Neural cell (in vitro differentiated cells): Measurements from ENCODE around the gene PPP1CA. TPM values are rescaled to one million over a fixed set of nuclear protein-coding genes. Genes with fewer than 3 reads are reported as not detected.

Experiments used
- H2AFZ ChIP-seq: fragments of 200-600, 300-800 bp; sonication (generic), shearing (Covaris generic); 2 replicates; pipeline ENCODE4 v1.6.0; 2014; ENCODE audit warnings: low read depth, mild to moderate bottlenecking, antibody characterized with exemption, low read length, moderate library complexity
- H3F3A ChIP-seq: fragments of 200-600 bp; shearing (Covaris generic); 2 replicates; pipeline ENCODE4 v1.6.1; 2016; ENCODE audit warnings: mild to moderate bottlenecking, moderate library complexity, mixed read lengths, antibody characterized with exemption, low read length; ENCODE audit not compliant: insufficient read depth, poor library complexity, severe bottlenecking
- H3K27ac ChIP-seq: fragments of 200-600, 300-800 bp; sonication (generic), shearing (Covaris generic); 2 replicates; pipeline ENCODE4 v1.5.1; 2014; ENCODE audit warnings: mild to moderate bottlenecking, low read length, moderate library complexity
- H3K27me3 ChIP-seq: fragments of 300-800, 200-600 bp; sonication (generic), shearing (Covaris generic); 2 replicates; pipeline ENCODE4 v1.6.0; 2014; ENCODE audit warnings: mild to moderate bottlenecking, low read depth, low read length, moderate library complexity; ENCODE audit not compliant: insufficient read depth
- H3K36me3 ChIP-seq: fragments of 300-800, 200-600 bp; sonication (generic), shearing (Covaris generic); 2 replicates; pipeline ENCODE4 v1.5.1; 2014; ENCODE audit warnings: mild to moderate bottlenecking, antibody characterized with exemption, low read length, moderate library complexity; ENCODE audit not compliant: insufficient read depth
- H3K4me2 ChIP-seq: fragments of 300-800, 200-600 bp; sonication (generic), shearing (Covaris generic); 2 replicates; pipeline ENCODE4 v1.6.0; 2014; ENCODE audit warnings: mild to moderate bottlenecking, low read length
- H3K4me3 ChIP-seq: fragments of 300-800, 200-600 bp; sonication (generic), shearing (Covaris generic); 2 replicates; pipeline ENCODE4 v1.5.1; 2014; ENCODE audit warnings: mild to moderate bottlenecking, low read length, moderate library complexity
- H3K79me2 ChIP-seq: fragments of 200-600 bp; shearing (Covaris generic); replicated peaks from 2 replicates; pipeline ENCODE4 v1.6.0; 2014; ENCODE audit warnings: mild to moderate bottlenecking, low read length, moderate library complexity; ENCODE audit not compliant: insufficient read depth
- H3K9ac ChIP-seq: fragments of 300-800, 200-600 bp; sonication (generic), shearing (Covaris generic); 2 replicates; pipeline ENCODE4 v1.6.1; 2016; ENCODE audit warnings: mild to moderate bottlenecking, low read length, mixed read lengths
- H3K9me2 ChIP-seq: fragments of 200-600 bp; shearing (Covaris generic); 2 replicates; pipeline ENCODE4 v1.6.1; 2016; ENCODE audit warnings: mild to moderate bottlenecking, low read length, mixed read lengths; ENCODE audit not compliant: insufficient read depth
- H3K9me3 ChIP-seq: fragments of 200-600, 300-800 bp; sonication (generic), shearing (Covaris generic); 2 replicates; pipeline ENCODE4 v1.6.1; 2016; ENCODE audit warnings: mild to moderate bottlenecking, mixed run types, low read length, moderate library complexity, mixed read lengths
- H4K20me1 ChIP-seq: fragments of 200-600 bp; shearing (Covaris generic); 2 replicates; pipeline ENCODE4 v1.6.1; 2016; ENCODE audit warnings: mild to moderate bottlenecking, mixed run types; ENCODE audit not compliant: insufficient read depth
- CTCF ChIP-seq: fragments of 450-650 bp; IDR thresholded peaks from 2 replicates; pipeline ENCODE4 v1.5.1; 2014; ENCODE audit warnings: antibody characterized with exemption, mild to moderate bottlenecking, moderate library complexity; ENCODE audit not compliant: poor library complexity, severe bottlenecking
- EP300 ChIP-seq: fragments of 450-650 bp; conservative IDR thresholded peaks from 2 replicates; pipeline ENCODE4 v1.6.1; 2014; ENCODE audit warnings: antibody characterized with exemption, mild to moderate bottlenecking, moderate library complexity; ENCODE audit not compliant: poor library complexity, severe bottlenecking
- EZH2 ChIP-seq: fragments of 200-600, 300-800 bp; shearing (Covaris generic), sonication (generic); IDR thresholded peaks from 2 replicates; pipeline ENCODE4 v1.6.1; 2014; ENCODE audit warnings: antibody characterized with exemption, low read length, borderline replicate concordance, mild to moderate bottlenecking; ENCODE audit not compliant: insufficient read depth, poor library complexity, severe bottlenecking
- MXI1 ChIP-seq: fragments of 450-650 bp; conservative IDR thresholded peaks from 2 replicates; pipeline ENCODE4 v1.6.1; 2014; ENCODE audit warnings: antibody characterized with exemption, mild to moderate bottlenecking; ENCODE audit not compliant: poor library complexity, severe bottlenecking
- POLR2AphosphoS5 ChIP-seq: IDR thresholded peaks from 2 replicates; pipeline ENCODE4 v1.6.1; 2012
- RAD21 ChIP-seq: fragments of 450-650 bp; conservative IDR thresholded peaks from 2 replicates; pipeline ENCODE4 v1.6.1; 2014; ENCODE audit warnings: antibody characterized with exemption, mild to moderate bottlenecking, moderate library complexity
- REST ChIP-seq: IDR thresholded peaks from 2 replicates; pipeline ENCODE4 v1.6.1; 2012; ENCODE audit warnings: borderline replicate concordance
- SMC3 ChIP-seq: fragments of 450-650 bp; conservative IDR thresholded peaks from 2 replicates; pipeline ENCODE4 v1.6.1; 2014; ENCODE audit warnings: antibody characterized with exemption, mild to moderate bottlenecking, moderate library complexity; ENCODE audit not compliant: poor library complexity
- TAF1 ChIP-seq: IDR thresholded peaks from 2 replicates; pipeline ENCODE4 v1.6.1; 2012; ENCODE audit warnings: low read depth
- polyA plus RNA-seq: library from polyadenylated mRNA; depleted of rRNA; stranded (reverse); fragments of >200 nt; gene quantifications from 2 replicates; pipeline ENCODE4 v1.2.3, GENCODE V29; 2014

Gene PPP1CA
- polyA plus RNA-seq, 1 donor from 2014 or later: 106 TPM

DNA sequence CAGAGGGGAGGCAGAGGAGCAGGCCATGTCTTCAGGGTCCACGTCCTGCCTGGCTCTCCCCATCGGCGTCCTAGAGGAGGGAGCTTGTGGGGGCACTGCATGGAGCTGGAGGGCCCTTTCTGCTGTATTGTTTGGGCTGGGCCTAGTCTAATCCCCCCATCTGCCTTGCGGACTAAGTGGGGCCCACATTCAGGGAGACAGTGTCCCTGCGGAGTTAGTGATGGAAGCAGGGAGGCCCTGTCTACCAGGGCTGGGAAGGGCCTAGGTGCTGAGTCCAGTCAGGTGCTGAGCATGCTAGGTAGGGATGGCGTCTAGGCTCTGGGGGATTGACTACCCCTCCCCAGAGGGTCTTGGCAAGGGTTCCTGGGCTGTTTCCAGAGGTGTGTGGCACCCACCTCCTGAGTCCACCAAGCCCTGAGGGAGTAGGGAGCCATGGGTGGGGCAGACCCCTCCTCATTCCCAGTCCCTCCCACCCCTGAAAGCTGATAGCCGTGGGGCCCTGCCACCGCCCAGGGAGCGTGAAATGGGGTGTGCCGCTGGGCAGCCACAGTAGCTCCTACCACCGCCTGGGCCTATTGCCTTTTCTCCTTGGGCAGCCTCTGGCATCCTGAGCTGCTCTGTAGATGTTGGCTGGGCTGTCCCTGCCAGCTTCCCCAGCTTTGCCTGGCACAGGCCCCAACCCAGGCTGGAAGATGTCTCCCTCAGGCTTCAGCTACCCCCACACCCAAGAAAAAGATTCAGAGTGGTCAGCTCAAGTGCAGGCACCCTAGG is 46.5 kb downstream of the PPP1CA start:
- H3K9me2 ChIP-seq: no peaks in the 10 kb centered on the region
- H3K9me3 ChIP-seq: no peaks in the 10 kb centered on the region
- no peak for TF ChIP-seq CTCF
- TF ChIP-seq EZH2: no peak
- TF ChIP-seq SMC3: no peak
- no peak for TF ChIP-seq REST
- no peak for TF ChIP-seq EP300
- no peak for TF ChIP-seq POLR2AphosphoS5
- TF ChIP-seq RAD21: no peak
- no peak for TF ChIP-seq MXI1
- TF ChIP-seq TAF1: no peak
- H3K9ac ChIP-seq: no peak overlapping the region
- H3K4me2 ChIP-seq: no peak overlapping the region
- no peaks in the 10 kb centered on the region for H3K36me3 ChIP-seq
- no peak overlapping the region for H3K4me3 ChIP-seq
- H3K79me2 ChIP-seq: no peaks in the 10 kb centered on the region
- H2AFZ ChIP-seq: no peak overlapping the region
- no peaks in the 10 kb centered on the region for H3K27me3 ChIP-seq
- no peaks in the 10 kb centered on the region for H3F3A ChIP-seq
- H4K20me1 ChIP-seq: no peaks in the 10 kb centered on the region
- no peak overlapping the region for H3K27ac ChIP-seq

- no peaks in the 10 kb centered on the region for H3K27me3 ChIP-seq
- H3K36me3 ChIP-seq: no peaks in the 10 kb centered on the region
- no peaks in the 10 kb centered on the region for H4K20me1 ChIP-seq
- no peak overlapping the region for H3K9ac ChIP-seq
- H3K9me2 ChIP-seq: no peaks in the 10 kb centered on the region
- no peak overlapping the region for H3K27ac ChIP-seq
- TF ChIP-seq EZH2 (no peak), POLR2AphosphoS5 (no peak), RAD21 (no peak), EP300 (no peak), MXI1 (no peak), CTCF (no peak), TAF1 (no peak), SMC3 (no peak), REST (no peak)
- no peaks in the 10 kb centered on the region for H3K9me3 ChIP-seq
- H2AFZ ChIP-seq: no peak overlapping the region
- no peaks in the 10 kb centered on the region for H3K79me2 ChIP-seq
- peak overlapping the region; percentile 93 for H3K4me3 ChIP-seq
- H3K4me2 ChIP-seq: no peak overlapping the region
- H3F3A ChIP-seq: no peaks in the 10 kb centered on the region
Observed at GRCh38 chr11:67354075-67355022, 47.3 kb downstream of the PPP1CA start.
